ENCODE data around the gene ENTPD2.

GRCh38 chr9:137009938-137010732, 43.7 kb downstream of the ENTPD2 start:
- TF ChIP-seq CTCF (conservative IDR thresholded peaks at IDR 0.05; ENCODE audit: low read depth, low read length) (no peak), MXI1 (IDR thresholded peaks at IDR 0.05; ENCODE audit: borderline replicate concordance, low read depth, low read length) (no peak), SMC3 (IDR thresholded peaks at IDR 0.05; ENCODE audit: low read depth, low read length) (no peak), POLR2A (IDR thresholded peaks at IDR 0.05; ENCODE audit: low read depth, low read length) (no peak), CHD1 (IDR thresholded peaks at IDR 0.05; ENCODE audit: low read depth, low read length) (no peak), CEBPB (IDR thresholded peaks at IDR 0.05; ENCODE audit: low read depth, low read length) (no peak), NFE2L2 (IDR thresholded peaks at IDR 0.05; ENCODE audit: low read depth, low read length) (no peak), BHLHE40 (IDR thresholded peaks at IDR 0.05; ENCODE audit: low read depth, low read length) (no peak), RAD21 (IDR thresholded peaks at IDR 0.05; ENCODE audit: low read length) (no peak), FOS (IDR thresholded peaks at IDR 0.05; ENCODE audit: low read depth, low read length) (no peak), ELK1 (IDR thresholded peaks at IDR 0.05; ENCODE audit: borderline replicate concordance, low read depth, low read length) (no peak), RFX5 (IDR thresholded peaks at IDR 0.05; ENCODE audit: low read depth, low read length) (no peak), USF2 (IDR thresholded peaks at IDR 0.05; ENCODE audit: low read depth, low read length) (no peak), MAFK (IDR thresholded peaks at IDR 0.05; ENCODE audit: low read depth, low read length) (no peak)

Measured in IMR-90 (cell line).